ENCODE data around the gene PSMA8.

GRCh38 chr18:26119246-26119645 lies 14.4 kb upstream of the PSMA8 start:
- TF ChIP-seq CTCF (conservative IDR thresholded peaks at IDR 0.05) (no peak), ZFX (IDR thresholded peaks at IDR 0.05) (no peak)

All from C4-2B (cell line).